Measurements from ENCODE around the gene THUMPD1. TPM values are rescaled to one million over a fixed set of nuclear protein-coding genes. Genes with fewer than 3 reads are reported as not detected.

Gene THUMPD1
- total and polyA plus RNA-seq, 10 of the 15 experiments (the other 5 are each of a cell fraction or from before 2014, with no cell fraction given) = 21.5 to 49.5 (median 36.9) TPM

Small RNA genes lying within 50 kb of the gene (small RNA-seq; reads per million reads assigned to genes)
- not detected for gene RNU6-944P

Other genes with a start within 250 kb of the THUMPD1 start
- not detected in 2 replicates for gene ACSM2B, start 165.5 kb downstream of the THUMPD1 start, total RNA-seq (2014; rRNA removed)
- gene ACSM2B, start 165.5 kb downstream of the THUMPD1 start, total RNA-seq (2014; rRNA removed; fragmentation: Illumina TruSeq; extraction: Trizol) = not detected in 2 replicates
- gene ACSM2B, start 165.5 kb downstream of the THUMPD1 start, total RNA-seq (2021) = 0.13 TPM in 1 of 2 replicates, not detected in the other
- gene ACSM2B, start 165.5 kb downstream of the THUMPD1 start, polyA plus RNA-seq (2011; rRNA removed) = not detected in 2 replicates
- not detected in 2 replicates for gene ACSM2B, start 165.5 kb downstream of the THUMPD1 start, polyA plus RNA-seq (2014; fragmentation: Illumina TruSeq; extraction: Trizol)
- gene ACSM2B, start 165.5 kb downstream of the THUMPD1 start, polyA plus RNA-seq (2014; fragmentation: Nextera tagmentation; extraction: Ambion mirVana) = not detected
- not detected in 2 replicates for gene ACSM2B, start 165.5 kb downstream of the THUMPD1 start, polyA plus RNA-seq (2014; rRNA removed)
- not detected for gene ACSM2B, start 165.5 kb downstream of the THUMPD1 start, polyA plus RNA-seq (2016; fragmentation: Nextera tagmentation; extraction: Ambion mirVana)
- gene ACSM1, start 44.1 kb downstream of the THUMPD1 start, total RNA-seq (2014; rRNA removed) = 0.22 TPM in 1 of 2 replicates, not detected in the other
- 0.09 and 0.22 TPM in 2 replicates for gene ACSM1, start 44.1 kb downstream of the THUMPD1 start, total RNA-seq (2014; rRNA removed; fragmentation: Illumina TruSeq; extraction: Trizol)
- gene ACSM1, start 44.1 kb downstream of the THUMPD1 start, total RNA-seq (2021) = not detected in 2 replicates
- gene ACSM1, start 44.1 kb downstream of the THUMPD1 start, polyA plus RNA-seq (2011; rRNA removed) = 0.15 and 0.26 TPM in 2 replicates
- gene ACSM1, start 44.1 kb downstream of the THUMPD1 start, polyA plus RNA-seq (2014; fragmentation: Illumina TruSeq; extraction: Trizol) = 0.13 and 0.55 TPM in 2 replicates
- gene ACSM1, start 44.1 kb downstream of the THUMPD1 start, polyA plus RNA-seq (2014; fragmentation: Nextera tagmentation; extraction: Ambion mirVana) = under 1 TPM; 0.11 TPM
- gene ACSM1, start 44.1 kb downstream of the THUMPD1 start, polyA plus RNA-seq (2014; rRNA removed) = 0.14 and 0.22 TPM in 2 replicates
- not detected for gene ACSM1, start 44.1 kb downstream of the THUMPD1 start, polyA plus RNA-seq (2016; fragmentation: Nextera tagmentation; extraction: Ambion mirVana)
- gene ACSM3, start 22.2 kb upstream of the THUMPD1 start, total RNA-seq (2014; rRNA removed) = 4.5 and 7.7 TPM in 2 replicates
- 5.4 and 6.5 TPM in 2 replicates for gene ACSM3, start 22.2 kb upstream of the THUMPD1 start, total RNA-seq (2014; rRNA removed; fragmentation: Illumina TruSeq; extraction: Trizol)
- gene ACSM3, start 22.2 kb upstream of the THUMPD1 start, total RNA-seq (2021) = 4.4 and 7.1 TPM in 2 replicates
- gene ACSM3, start 22.2 kb upstream of the THUMPD1 start, polyA plus RNA-seq (2011; rRNA removed) = 21.0 and 28.6 TPM in 2 replicates
- gene ACSM3, start 22.2 kb upstream of the THUMPD1 start, polyA plus RNA-seq (2014; fragmentation: Illumina TruSeq; extraction: Trizol) = 6.7 and 7.5 TPM in 2 replicates
- 1 to 10 TPM; 5.0 to 6.8 TPM for gene ACSM3, start 22.2 kb upstream of the THUMPD1 start, polyA plus RNA-seq (2014; fragmentation: Nextera tagmentation; extraction: Ambion mirVana)
- 4.2 and 4.9 TPM in 2 replicates for gene ACSM3, start 22.2 kb upstream of the THUMPD1 start, polyA plus RNA-seq (2014; rRNA removed)
- 1 to 10 TPM; 6.9 to 7.9 TPM for gene ACSM3, start 22.2 kb upstream of the THUMPD1 start, polyA plus RNA-seq (2016; fragmentation: Nextera tagmentation; extraction: Ambion mirVana)
- 20.3 and 24.4 TPM in 2 replicates for gene ERI2, start 64.7 kb upstream of the THUMPD1 start, total RNA-seq (2014; rRNA removed)
- 19.9 and 24.4 TPM in 2 replicates for gene ERI2, start 64.7 kb upstream of the THUMPD1 start, total RNA-seq (2014; rRNA removed; fragmentation: Illumina TruSeq; extraction: Trizol)
- gene ERI2, start 64.7 kb upstream of the THUMPD1 start, total RNA-seq (2021) = 17.4 and 18.5 TPM in 2 replicates
- gene ERI2, start 64.7 kb upstream of the THUMPD1 start, polyA plus RNA-seq (2011; rRNA removed) = 29.9 and 40.7 TPM in 2 replicates
- gene ERI2, start 64.7 kb upstream of the THUMPD1 start, polyA plus RNA-seq (2014; fragmentation: Illumina TruSeq; extraction: Trizol) = 17.5 and 21.2 TPM in 2 replicates
- 1 to 10 TPM; 7.7 to 7.8 TPM for gene ERI2, start 64.7 kb upstream of the THUMPD1 start, polyA plus RNA-seq (2014; fragmentation: Nextera tagmentation; extraction: Ambion mirVana)
- gene ERI2, start 64.7 kb upstream of the THUMPD1 start, polyA plus RNA-seq (2014; rRNA removed) = 12.0 and 16.1 TPM in 2 replicates
- 10 to 100 TPM; 34.4 to 35.5 TPM for gene ERI2, start 64.7 kb upstream of the THUMPD1 start, polyA plus RNA-seq (2016; fragmentation: Nextera tagmentation; extraction: Ambion mirVana)
- 10.3 and 12.9 TPM in 2 replicates for gene REXO5, start 64.7 kb upstream of the THUMPD1 start, total RNA-seq (2014; rRNA removed)
- 9.9 and 11.0 TPM in 2 replicates for gene REXO5, start 64.7 kb upstream of the THUMPD1 start, total RNA-seq (2014; rRNA removed; fragmentation: Illumina TruSeq; extraction: Trizol)
- gene REXO5, start 64.7 kb upstream of the THUMPD1 start, total RNA-seq (2021) = 9.3 and 9.4 TPM in 2 replicates
- gene REXO5, start 64.7 kb upstream of the THUMPD1 start, polyA plus RNA-seq (2011; rRNA removed) = 9.4 and 13.6 TPM in 2 replicates
- gene REXO5, start 64.7 kb upstream of the THUMPD1 start, polyA plus RNA-seq (2014; fragmentation: Illumina TruSeq; extraction: Trizol) = 9.2 and 10.3 TPM in 2 replicates
- gene REXO5, start 64.7 kb upstream of the THUMPD1 start, polyA plus RNA-seq (2014; fragmentation: Nextera tagmentation; extraction: Ambion mirVana) = 1 to 10 TPM; 3.8 to 4.1 TPM
- 8.6 and 12.9 TPM in 2 replicates for gene REXO5, start 64.7 kb upstream of the THUMPD1 start, polyA plus RNA-seq (2014; rRNA removed)
- 10 to 100 TPM; 15.4 to 15.5 TPM for gene REXO5, start 64.7 kb upstream of the THUMPD1 start, polyA plus RNA-seq (2016; fragmentation: Nextera tagmentation; extraction: Ambion mirVana)
- gene DCUN1D3, start 158.5 kb upstream of the THUMPD1 start, total RNA-seq (2014; rRNA removed) = 2.4 and 2.8 TPM in 2 replicates
- gene DCUN1D3, start 158.5 kb upstream of the THUMPD1 start, total RNA-seq (2014; rRNA removed; fragmentation: Illumina TruSeq; extraction: Trizol) = 2.3 and 2.5 TPM in 2 replicates
- 3.5 and 3.7 TPM in 2 replicates for gene DCUN1D3, start 158.5 kb upstream of the THUMPD1 start, total RNA-seq (2021)
- gene DCUN1D3, start 158.5 kb upstream of the THUMPD1 start, polyA plus RNA-seq (2011; rRNA removed) = 4.5 and 5.5 TPM in 2 replicates
- 1.6 and 1.8 TPM in 2 replicates for gene DCUN1D3, start 158.5 kb upstream of the THUMPD1 start, polyA plus RNA-seq (2014; fragmentation: Illumina TruSeq; extraction: Trizol)
- gene DCUN1D3, start 158.5 kb upstream of the THUMPD1 start, polyA plus RNA-seq (2014; fragmentation: Nextera tagmentation; extraction: Ambion mirVana) = 1 to 10 TPM in 1 of 2 experiments, under 1 TPM in 1; 0.47 to 1.2 TPM
- gene DCUN1D3, start 158.5 kb upstream of the THUMPD1 start, polyA plus RNA-seq (2014; rRNA removed) = 1.9 TPM in 2 replicates
- 1 to 10 TPM; 1.3 to 1.8 TPM for gene DCUN1D3, start 158.5 kb upstream of the THUMPD1 start, polyA plus RNA-seq (2016; fragmentation: Nextera tagmentation; extraction: Ambion mirVana)
- gene LYRM1, start 159.0 kb upstream of the THUMPD1 start, total RNA-seq (2014; rRNA removed) = 24.9 and 27.2 TPM in 2 replicates
- 37.2 and 41.0 TPM in 2 replicates for gene LYRM1, start 159.0 kb upstream of the THUMPD1 start, total RNA-seq (2014; rRNA removed; fragmentation: Illumina TruSeq; extraction: Trizol)
- 18.4 and 19.4 TPM in 2 replicates for gene LYRM1, start 159.0 kb upstream of the THUMPD1 start, total RNA-seq (2021)
- 54.4 and 81.5 TPM in 2 replicates for gene LYRM1, start 159.0 kb upstream of the THUMPD1 start, polyA plus RNA-seq (2011; rRNA removed)
- gene LYRM1, start 159.0 kb upstream of the THUMPD1 start, polyA plus RNA-seq (2014; fragmentation: Illumina TruSeq; extraction: Trizol) = 43.8 and 44.8 TPM in 2 replicates
- 10 to 100 TPM; 36.9 to 43.7 TPM for gene LYRM1, start 159.0 kb upstream of the THUMPD1 start, polyA plus RNA-seq (2014; fragmentation: Nextera tagmentation; extraction: Ambion mirVana)
- 29.3 and 30.2 TPM in 2 replicates for gene LYRM1, start 159.0 kb upstream of the THUMPD1 start, polyA plus RNA-seq (2014; rRNA removed)
- gene LYRM1, start 159.0 kb upstream of the THUMPD1 start, polyA plus RNA-seq (2016; fragmentation: Nextera tagmentation; extraction: Ambion mirVana) = 10 to 100 TPM; 38.9 to 40.5 TPM

All from GM12878 (cell line).